Measurements from ENCODE around the gene TRIP4. TPM values are rescaled to one million over a fixed set of nuclear protein-coding genes. Genes with fewer than 3 reads are reported as not detected.

The TRIP4 gene
- total and polyA plus RNA-seq, 2 of the 8 experiments (the other 6 are each of a cell fraction or from before 2014, with no cell fraction given): 6.2 to 18.9 TPM

DNA sequence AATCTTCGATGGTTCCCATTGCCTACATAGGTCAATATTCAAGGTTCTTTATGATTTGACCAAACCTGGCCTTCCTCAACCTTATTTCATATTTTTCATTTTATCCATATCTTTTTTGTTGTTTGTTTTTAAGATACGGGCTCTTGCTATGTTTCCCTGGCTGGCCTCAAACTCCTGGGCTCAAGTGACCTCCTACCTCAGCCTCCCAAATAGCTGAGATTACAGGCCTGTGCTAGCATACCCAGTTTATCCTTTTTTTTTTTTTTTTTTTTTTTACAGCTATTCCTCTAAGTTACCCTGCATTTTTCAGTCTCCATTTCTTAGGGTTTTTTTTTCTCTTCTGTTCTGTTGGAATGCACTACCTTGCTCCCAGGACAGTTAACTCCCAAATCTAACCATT is 87.2 kb downstream of the TRIP4 start (continued):
- TF ChIP-seq, protein P1, sequence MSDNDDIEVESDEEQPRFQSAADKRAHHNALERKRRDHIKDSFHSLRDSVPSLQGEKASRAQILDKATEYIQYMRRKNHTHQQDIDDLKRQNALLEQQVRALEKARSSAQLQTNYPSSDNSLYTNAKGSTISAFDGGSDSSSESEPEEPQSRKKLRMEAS (IDR thresholded peaks at IDR 0.05): no peak
- no peak for TF ChIP-seq GABPA (IDR thresholded peaks at IDR 0.05; ENCODE audit: borderline replicate concordance, insufficient read depth, low read length)
